Tongue (tissue), 2 donors: ENCODE measurements around the gene PON1. TPM values are rescaled to one million over a fixed set of nuclear protein-coding genes. Genes with fewer than 3 reads are reported as not detected.

ENCODE experiments used
- DNase-seq: peaks from one replicate; pipeline ENCODE4 v3.0.0-alpha.2; 2015
- total RNA-seq: library from RNA; depleted of rRNA; stranded (reverse); fragments of >200 nt; gene quantifications from one replicate; pipeline ENCODE4 v1.2.3, GENCODE V29; 2014

Gene PON1
- not detected for total RNA-seq

DNA sequence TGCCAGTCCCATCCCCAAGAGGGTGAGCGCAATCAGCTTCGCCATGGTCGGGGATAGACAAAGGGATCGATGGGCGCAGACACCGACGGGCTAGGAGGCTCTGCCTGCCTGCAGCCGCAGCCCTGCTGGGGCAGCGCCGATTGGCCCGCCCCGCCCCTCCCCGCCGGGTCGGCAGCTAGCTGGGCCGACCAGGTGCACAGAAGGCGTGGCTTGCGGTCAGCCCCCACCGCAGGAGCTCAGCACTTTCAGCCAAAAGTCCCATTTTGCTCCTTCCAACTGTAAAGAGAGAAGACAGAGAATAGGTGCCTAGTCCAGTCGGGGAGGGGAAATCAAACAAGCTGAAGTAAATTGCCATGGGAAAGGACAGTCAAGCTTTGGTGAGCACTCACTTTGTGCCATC, at the start of gene PON1:
Gene PON1 (minus strand): TSS at position 102 of the 400 bp plus-strand sequence. CDS start 57 bp downstream, at position 45.
- no peak for DNase-seq

- DNase-seq: no peak
These were observed 49.0 kb upstream of the PON1 start for GRCh38 chr7:95373323-95373722.

DNA sequence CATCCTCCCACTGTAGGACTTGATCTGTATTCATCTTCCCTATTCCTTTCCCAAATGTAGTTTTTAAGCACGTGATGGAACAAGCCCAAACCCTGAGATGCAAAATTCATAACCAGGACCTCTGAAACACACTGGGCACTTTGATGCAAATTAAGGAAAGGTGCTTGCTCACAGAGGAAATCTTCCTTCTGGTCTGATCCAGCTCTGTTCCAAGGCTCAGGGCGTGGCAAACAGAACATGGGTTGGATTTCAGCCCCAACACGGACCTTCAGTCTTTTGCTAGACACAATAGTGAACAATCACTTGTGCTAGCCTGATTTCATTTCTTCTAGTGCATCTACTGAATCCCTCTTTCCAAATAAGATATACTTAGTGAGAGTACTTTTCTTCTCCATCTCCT, 43.9 kb upstream of the PON1 start:
- DNase-seq: no peak

DNA sequence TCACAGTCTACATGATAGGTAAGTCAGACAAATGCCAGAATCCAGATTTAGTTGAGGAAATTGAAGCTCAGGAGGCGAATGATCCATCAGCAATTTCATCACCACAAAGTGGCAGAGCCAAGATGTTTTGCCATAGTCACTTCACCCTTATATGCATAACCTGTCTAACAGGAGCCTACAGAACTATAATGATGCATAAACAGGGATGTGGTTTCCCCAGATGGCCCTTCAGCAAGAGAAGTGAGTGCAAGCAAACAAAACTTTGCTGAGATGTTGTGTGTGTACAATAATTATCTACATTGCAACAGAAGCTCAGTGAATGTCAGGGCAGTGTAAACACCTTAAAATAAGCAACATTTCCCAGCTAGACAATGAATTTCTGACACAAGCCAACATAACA, 43.3 kb upstream of the PON1 start:
- DNase-seq: no peak

- no peak for DNase-seq
These were observed 40.8 kb upstream of the PON1 start for GRCh38 chr7:95365151-95365550.

GRCh38 chr7:95357623-95358022, 33.3 kb upstream of the PON1 start:
- no peak for DNase-seq

GRCh38 chr7:95342642-95343307, 18.4 kb upstream of the PON1 start:
- no peak for DNase-seq

- no peak for DNase-seq
These were observed 17.7 kb upstream of the PON1 start for GRCh38 chr7:95342029-95342428.

DNA sequence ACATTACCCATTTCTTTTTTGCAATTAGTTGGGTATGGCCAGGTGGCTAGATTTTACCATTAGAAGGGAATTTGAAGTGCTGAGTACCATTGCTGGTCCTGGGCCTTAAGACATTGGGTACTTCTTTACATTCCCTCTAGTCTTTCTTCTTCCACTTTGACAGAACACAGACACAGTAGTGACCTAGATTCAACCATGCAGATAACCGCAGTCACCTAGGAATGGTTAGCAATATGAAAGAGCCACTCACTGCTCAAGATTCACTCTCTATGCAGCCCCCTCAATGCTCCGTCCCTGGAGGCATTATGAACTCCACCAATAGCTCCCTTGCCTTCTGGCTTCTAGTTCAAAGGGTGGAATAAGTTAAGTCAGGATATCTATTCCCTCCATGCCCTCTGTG, 16.2 kb upstream of the PON1 start:
- DNase-seq: no peak

- no peak for DNase-seq
These were observed 14.5 kb upstream of the PON1 start for GRCh38 chr7:95338832-95339231.

DNA sequence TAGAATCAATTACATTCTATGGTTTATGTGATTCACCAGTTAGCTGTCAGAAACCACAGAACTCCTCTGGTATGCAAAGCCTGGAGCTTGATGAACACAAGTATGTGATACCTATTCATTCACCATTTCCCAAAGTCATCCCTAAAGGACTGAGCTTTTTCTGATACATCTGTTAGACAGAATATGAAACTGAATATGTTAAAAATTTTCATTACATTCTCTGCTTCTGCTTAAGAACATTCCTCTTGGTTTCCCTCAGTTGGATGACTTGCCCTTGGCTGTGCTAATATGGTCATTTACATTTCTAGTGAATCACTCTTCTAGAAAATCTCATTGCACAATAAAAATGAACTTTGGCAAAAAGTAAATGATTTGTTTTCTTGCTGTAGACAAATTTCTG, 10.8 kb upstream of the PON1 start:
- no peak for DNase-seq

DNA sequence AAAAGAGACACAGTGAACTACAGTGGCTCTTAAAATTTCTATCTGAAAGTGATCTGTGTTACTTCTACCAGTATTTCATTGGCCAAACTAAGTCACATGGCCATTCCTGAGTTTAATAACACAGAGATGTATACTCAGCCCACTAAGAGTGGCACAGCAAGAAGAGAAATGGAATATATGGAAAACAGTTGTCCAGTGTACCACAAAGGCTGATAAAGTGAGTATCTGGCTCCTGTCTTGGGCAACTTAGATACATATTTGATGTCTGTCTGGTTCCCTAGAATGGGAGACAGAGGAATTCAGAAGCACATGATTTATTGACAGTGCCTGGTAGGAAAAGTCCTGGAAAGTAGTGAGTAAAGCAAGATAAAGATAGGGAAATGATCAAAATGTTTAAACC, 10.1 kb upstream of the PON1 start:
- no peak for DNase-seq

DNA sequence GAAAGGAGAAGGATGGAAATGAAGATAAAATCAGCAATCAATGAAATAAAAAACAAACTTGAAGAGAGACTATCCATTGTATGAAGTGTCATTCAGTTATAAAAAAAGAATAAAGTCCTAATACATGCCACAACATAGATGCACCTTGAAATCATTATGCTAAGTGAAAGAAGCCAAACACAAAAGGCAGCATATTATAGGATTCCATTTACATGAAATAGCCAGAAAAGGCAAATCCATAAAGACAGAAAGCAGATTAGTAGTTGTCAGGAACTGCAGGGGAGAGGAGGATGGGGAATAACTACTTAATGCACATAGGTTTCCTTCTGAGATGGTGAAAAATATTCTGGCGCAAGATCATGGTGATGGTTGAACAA, 6.6 kb upstream of the PON1 start:
- no peak for DNase-seq

DNA sequence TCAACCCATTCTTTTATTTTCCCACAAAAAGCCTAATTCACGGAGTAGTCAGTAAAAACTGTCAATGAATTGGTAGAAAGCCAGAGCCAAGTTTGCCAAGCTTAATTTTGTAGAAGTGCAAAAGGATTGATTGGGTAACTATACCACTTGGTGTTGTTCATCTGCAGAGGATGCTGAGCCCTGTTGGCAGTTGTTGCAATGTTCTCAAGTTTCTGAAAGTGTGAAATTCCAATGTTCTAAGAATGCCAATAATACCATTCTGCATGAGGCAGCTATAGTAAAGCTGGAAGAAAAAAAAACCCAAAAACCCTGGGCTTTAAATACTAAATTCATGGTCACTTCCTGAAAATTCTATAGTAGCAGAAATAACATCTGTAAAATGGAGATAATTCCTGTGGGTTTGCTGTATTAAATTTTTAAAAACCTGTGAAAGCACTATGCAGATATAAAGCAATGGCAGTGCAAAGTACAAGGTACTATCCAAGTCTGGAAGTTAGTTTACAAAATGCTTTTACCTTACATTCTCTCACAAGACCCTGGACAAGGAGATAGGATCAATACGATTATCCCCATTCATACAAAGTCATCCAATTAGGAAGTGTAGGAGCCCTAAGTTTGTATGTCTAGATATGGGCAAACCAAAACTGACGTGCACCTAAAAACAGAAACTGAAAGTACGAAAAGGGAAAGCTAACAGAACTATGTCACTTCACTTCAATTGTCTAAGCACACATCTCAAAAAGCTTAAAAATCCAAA, 6.0 kb upstream of the PON1 start:
- peak; percentile 91 for DNase-seq

GRCh38 chr7:95327356-95327755, 3.0 kb upstream of the PON1 start:
- DNase-seq: no peak

GRCh38 chr7:95323410-95324129, 762 bp downstream of the PON1 start:
- no peak for DNase-seq

- no peak for DNase-seq
These were observed 1.5 kb downstream of the PON1 start for GRCh38 chr7:95322854-95323253.

GRCh38 chr7:95322396-95322795, 1.9 kb downstream of the PON1 start:
- DNase-seq: no peak

DNA sequence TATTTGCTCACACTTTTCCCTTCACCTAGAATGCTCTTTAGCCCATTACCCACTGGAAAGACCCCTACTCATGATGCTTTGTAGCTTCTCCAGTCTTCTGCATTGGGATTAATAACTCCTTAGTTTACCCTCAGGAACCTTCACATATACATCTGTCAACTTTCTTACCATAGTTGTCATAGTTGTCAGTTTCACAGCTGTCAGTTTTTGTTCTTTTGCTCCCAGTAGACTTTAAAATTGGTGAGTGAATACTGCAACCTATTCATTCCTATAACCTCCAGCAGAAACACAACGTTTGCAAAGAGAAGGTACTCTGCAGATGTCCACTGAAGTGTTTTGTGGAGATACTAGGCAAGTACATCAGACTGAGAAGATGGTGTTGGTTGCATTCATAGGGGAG, 2.6 kb downstream of the PON1 start:
- DNase-seq: no peak

DNA sequence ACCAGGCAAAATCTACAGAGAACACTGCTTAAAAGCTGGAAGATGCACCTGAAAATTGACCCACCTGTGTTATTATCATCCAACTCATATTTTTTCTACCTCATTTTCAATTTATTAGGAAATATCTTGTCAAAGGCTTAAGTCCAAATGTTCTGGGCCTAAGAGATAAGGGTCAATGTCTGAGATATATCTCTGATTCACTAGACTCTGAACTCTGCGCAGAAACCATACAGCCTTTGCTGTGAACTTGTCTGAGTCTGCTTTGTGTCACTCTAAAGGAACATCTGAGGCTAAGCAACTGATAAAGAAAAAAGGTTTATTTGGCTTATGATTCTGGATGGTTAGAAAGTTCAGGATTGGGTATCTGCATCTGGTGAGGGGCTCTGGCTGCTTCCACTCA, 3.7 kb downstream of the PON1 start:
- no peak for DNase-seq

GRCh38 chr7:95319570-95319969, 4.8 kb downstream of the PON1 start:
- DNase-seq: no peak

DNA sequence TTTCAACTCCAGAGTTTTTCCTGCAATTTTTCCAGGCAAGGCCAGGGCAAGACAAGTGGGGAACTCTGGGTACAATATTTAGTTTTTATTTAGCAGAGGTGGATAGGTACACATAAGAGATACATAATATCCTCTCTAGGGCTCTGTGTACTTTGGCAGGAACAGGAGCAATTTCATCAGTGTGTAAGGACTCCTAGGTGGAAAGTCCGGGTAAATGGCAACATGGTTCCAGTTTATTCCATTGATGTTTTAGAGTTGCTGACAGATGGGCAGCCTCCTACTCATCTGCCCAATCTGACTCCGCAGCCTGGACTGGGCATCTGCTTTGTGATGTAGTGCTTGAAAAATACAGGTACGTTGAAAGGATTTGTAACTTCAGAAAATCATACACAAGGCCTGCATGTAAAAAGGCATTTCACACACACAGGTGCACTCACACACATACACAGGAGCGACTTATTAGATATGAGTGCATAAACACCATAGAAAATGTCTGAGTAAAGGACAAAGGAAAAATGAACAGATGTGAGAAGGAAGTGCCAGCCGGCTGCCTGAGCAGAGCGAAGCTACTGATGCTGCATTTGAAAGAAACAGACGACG, 5.7 kb downstream of the PON1 start:
- no peak for DNase-seq

DNA sequence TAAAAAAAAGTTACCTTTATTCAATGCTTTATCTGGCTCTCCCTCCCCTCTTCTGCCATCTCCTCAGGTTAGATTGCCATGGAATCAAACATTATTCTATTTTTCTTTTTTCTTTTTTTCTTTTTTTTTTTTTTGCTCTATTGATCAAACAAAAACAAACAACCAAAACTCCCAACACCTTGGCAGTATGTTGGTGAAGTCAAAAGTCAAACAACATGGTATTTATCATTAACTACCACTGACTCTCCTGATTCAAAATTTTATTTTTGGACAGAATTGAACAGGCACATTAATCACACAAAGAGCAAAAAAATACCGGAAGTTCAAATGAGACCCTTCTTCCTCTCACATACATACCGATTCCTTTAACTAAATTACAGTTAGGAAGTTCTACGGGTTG, 6.4 kb downstream of the PON1 start:
- no peak for DNase-seq
